ENCODE data around the gene CD34.
"Not testable (repeated sequence)": the region's sequence is repeated elsewhere in the genome, so short reads cannot be mapped to it uniquely, and the experiment has no call there.

CD34 gene

GRCh38 chr1:207896547-207896946 is 14.4 kb downstream of the CD34 start:
- no peak for DNase-seq

- DNase-seq: no peak
Observed at GRCh38 chr1:207894704-207895103, 16.2 kb downstream of the CD34 start.

- no peak for DNase-seq
Observed at GRCh38 chr1:207893737-207894582, 17.0 kb downstream of the CD34 start.

- no peak for DNase-seq
Observed at GRCh38 chr1:207892764-207893163, 18.2 kb downstream of the CD34 start.

- DNase-seq: no peak
Observed at GRCh38 chr1:207891148-207891547, 19.8 kb downstream of the CD34 start.

- no peak for DNase-seq
Observed at GRCh38 chr1:207890136-207890738, 20.7 kb downstream of the CD34 start.

- no peak for DNase-seq
Observed at GRCh38 chr1:207888652-207889051, 22.3 kb downstream of the CD34 start.

- DNase-seq: no peak
Observed at GRCh38 chr1:207887542-207888201, 23.3 kb downstream of the CD34 start.

- DNase-seq: no peak
Observed at GRCh38 chr1:207886227-207886626, 24.7 kb downstream of the CD34 start.

GRCh38 chr1:207885129-207886032 is 25.5 kb downstream of the CD34 start:
- peak; percentile 61 for DNase-seq

GRCh38 chr1:207884266-207885029 is 26.5 kb downstream of the CD34 start:
- DNase-seq: no peak

GRCh38 chr1:207883660-207884250 is 27.2 kb downstream of the CD34 start:
- no peak for DNase-seq

- DNase-seq: no peak
Observed at GRCh38 chr1:207883104-207883651, 27.7 kb downstream of the CD34 start.

GRCh38 chr1:207882692-207883091 is 28.2 kb downstream of the CD34 start:
- DNase-seq: no peak

- DNase-seq: no peak
Observed at GRCh38 chr1:207878939-207879338, 32.0 kb downstream of the CD34 start.

- not testable (repeated sequence) for DNase-seq
Observed at GRCh38 chr1:207877914-207878313, 33.0 kb downstream of the CD34 start.

- DNase-seq: no peak
Observed at GRCh38 chr1:207876131-207876530, 34.8 kb downstream of the CD34 start.

- DNase-seq: no peak
Observed at GRCh38 chr1:207875532-207875931, 35.4 kb downstream of the CD34 start.

GRCh38 chr1:207873055-207873890 is 37.7 kb downstream of the CD34 start:
- DNase-seq: no peak

GRCh38 chr1:207872621-207873020 is 38.3 kb downstream of the CD34 start:
- DNase-seq: no peak

Measured in NCI-H2171 treated with DMSO at 0.1 percent for 48 hours (cell line).